HUES6 (cell line): ENCODE data around the gene ARHGAP24.

ENCODE experiments used
- H3K27ac ChIP-seq: 2 replicates; pipeline ENCODE4 v1.7.0; 2013; ENCODE audit warnings: low read depth, mild to moderate bottlenecking, low read length, inconsistent platforms
- H3K27me3 ChIP-seq: 2 replicates; pipeline ENCODE4 v1.6.1; 2013; ENCODE audit warnings: low read length; ENCODE audit not compliant: control insufficient read depth, insufficient read depth
- H3K36me3 ChIP-seq: 2 replicates; pipeline ENCODE4 v1.6.1; 2013; ENCODE audit warnings: low read length; ENCODE audit not compliant: control insufficient read depth, insufficient read depth
- H3K4me1 ChIP-seq: 2 replicates; pipeline ENCODE4 v1.6.1; 2013; ENCODE audit warnings: low read length; ENCODE audit not compliant: control insufficient read depth, insufficient read depth
- H3K4me3 ChIP-seq: 2 replicates; pipeline ENCODE4 v1.5.1; 2013; ENCODE audit warnings: low read depth, low read length
- H3K9ac ChIP-seq: one replicate; pipeline ENCODE4 v1.6.1; 2013; ENCODE audit warnings: mild to moderate bottlenecking, low read length
- H3K9me3 ChIP-seq: 2 replicates; pipeline ENCODE4 v1.6.1; 2013; ENCODE audit warnings: low read depth, low read length; ENCODE audit not compliant: control insufficient read depth, insufficient read depth

ARHGAP24 gene

DNA sequence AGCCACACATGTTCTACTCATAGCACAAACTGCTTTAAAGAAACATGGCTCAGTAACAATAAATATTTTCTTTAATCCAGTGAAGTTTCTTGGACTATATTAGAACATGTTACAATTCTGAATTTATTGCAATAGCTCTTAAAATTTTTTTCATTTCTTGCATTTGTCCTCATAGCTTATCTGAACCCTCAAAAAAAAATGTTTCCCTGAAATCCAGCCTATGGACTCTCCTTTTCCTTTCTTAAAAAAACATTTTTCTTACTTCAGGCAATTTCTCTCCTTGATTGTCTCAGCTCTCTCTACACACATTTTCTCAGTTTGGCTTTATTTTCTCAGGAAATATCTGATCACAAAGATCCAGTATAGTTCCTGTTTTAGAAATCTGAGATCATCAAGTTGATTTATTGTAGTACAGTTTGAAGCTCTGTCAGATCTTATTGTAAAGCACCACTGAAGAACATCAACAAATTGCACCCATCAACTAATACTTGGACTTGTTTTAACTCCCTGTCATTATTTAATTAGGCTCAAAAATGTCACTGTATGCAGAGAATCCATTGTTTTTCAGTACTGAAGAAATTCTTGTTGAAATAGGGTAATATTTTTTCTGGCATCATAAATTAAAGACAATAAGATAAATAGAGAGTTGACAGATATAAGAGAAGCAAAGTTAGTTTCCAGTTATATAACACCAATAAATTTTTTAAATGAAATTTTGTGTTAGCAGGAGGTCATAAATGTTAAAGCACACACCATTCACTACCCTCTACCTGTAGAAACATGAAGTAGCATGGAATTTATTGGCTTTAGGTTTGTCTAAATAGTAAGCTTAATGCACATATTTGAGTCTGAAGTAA, 317.7 kb downstream of the ARHGAP24 start:
- no peak overlapping the region for H3K27ac ChIP-seq
- H3K9ac ChIP-seq, result no peak overlapping the region
- peaks cover 3% of the 10 kb centered on the region; the same call in 1 of the 2 replicates for H3K9me3 ChIP-seq
- no peaks in the 10 kb centered on the region for H3K27me3 ChIP-seq
- H3K4me3 ChIP-seq, result no peak overlapping the region
- no peaks in the 10 kb centered on the region for H3K36me3 ChIP-seq
- no peaks in the 10 kb centered on the region for H3K4me1 ChIP-seq

DNA sequence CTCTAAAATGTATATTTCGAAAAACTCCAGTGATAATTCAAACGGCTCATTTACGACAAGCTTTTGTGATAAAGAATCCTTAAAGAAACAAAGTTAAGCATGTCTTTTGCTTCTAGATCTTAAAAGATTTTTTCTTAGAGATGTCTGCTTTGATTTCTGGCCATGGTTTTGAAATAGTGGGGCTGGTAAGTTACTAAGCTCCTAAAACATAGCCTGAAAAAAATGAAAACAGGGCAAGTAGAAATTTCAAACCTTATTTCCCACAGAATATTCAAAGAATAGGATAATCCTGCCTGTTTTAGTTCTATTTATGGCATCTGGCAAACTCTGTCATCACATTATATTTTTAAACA, 318.3 kb downstream of the ARHGAP24 start:
- no peaks in the 10 kb centered on the region for H3K27me3 ChIP-seq
- peaks cover 5% of the 10 kb centered on the region; the same call in 1 of the 2 replicates for H3K9me3 ChIP-seq
- no peaks in the 10 kb centered on the region for H3K36me3 ChIP-seq
- no peaks in the 10 kb centered on the region for H3K4me1 ChIP-seq
- no peak overlapping the region for H3K9ac ChIP-seq
- no peak overlapping the region for H3K4me3 ChIP-seq
- H3K27ac ChIP-seq, result no peak overlapping the region

DNA sequence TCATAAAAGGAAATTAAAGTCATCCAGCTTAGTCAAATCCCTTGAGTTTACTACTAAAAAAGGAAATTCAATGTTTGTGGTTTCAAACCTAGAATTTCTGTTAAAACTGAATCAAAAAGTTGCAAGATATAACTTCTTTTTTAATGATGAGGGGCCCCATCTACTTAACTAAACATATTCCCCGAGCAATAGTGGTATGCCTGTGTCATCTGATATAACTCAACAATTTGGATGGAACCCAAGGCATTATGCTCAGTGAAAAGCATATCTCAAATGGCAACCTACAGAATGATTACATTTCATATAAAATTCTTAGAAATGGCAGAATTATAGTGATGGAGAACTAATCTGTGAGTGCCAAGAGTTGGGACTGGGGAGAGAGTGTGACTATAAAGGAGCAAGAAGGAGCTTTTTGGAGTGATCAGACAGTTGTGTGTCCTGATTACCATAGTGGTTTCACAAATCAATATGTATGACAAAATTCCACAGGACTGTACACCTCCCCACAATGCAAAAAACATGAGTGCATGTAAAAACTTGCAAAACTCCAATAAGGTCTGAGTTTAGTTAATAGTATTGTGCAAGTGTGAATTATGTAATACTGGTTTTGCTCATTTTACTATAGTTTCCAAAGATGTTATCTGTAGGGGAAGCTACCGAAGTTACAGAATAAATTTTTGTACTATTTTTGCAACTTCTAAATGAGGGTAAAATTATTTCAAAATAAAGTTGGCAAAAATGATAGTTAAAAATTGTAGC, 323.2 kb downstream of the ARHGAP24 start:
- no peaks in the 10 kb centered on the region for H3K36me3 ChIP-seq
- no peaks in the 10 kb centered on the region for H3K27me3 ChIP-seq
- no peaks in the 10 kb centered on the region for H3K4me1 ChIP-seq
- H3K27ac ChIP-seq, result no peak overlapping the region
- peaks cover 10% of the 10 kb centered on the region; the same call in 1 of the 2 replicates for H3K9me3 ChIP-seq
- no peak overlapping the region for H3K4me3 ChIP-seq
- no peak overlapping the region for H3K9ac ChIP-seq

DNA sequence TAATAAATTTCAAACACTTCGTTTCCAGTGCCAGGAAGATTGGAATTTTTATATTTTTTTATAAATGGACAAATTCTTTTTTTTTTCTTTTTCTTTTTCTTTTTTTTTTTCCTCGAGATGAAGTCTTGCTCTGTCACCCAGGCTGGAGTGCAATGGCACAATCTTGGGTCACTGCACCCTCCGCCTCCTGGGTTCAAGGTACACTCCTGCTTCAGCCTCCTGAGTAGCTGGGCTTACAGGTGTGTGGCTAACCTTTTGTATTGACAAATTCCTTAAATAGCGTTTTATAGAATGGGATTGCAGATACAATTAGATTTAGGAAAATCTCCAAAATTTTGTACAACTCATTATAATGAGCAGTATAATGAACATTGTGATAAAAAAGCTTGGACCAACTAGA, 328.9 kb downstream of the ARHGAP24 start:
- H3K27ac ChIP-seq, result no peak overlapping the region
- no peaks in the 10 kb centered on the region for H3K36me3 ChIP-seq
- peaks cover 3% of the 10 kb centered on the region; the same call in 1 of the 2 replicates for H3K9me3 ChIP-seq
- no peak overlapping the region for H3K9ac ChIP-seq
- H3K4me1 ChIP-seq, result peaks cover 17% of the 10 kb centered on the region
- H3K4me3 ChIP-seq, result no peak overlapping the region
- no peaks in the 10 kb centered on the region for H3K27me3 ChIP-seq

DNA sequence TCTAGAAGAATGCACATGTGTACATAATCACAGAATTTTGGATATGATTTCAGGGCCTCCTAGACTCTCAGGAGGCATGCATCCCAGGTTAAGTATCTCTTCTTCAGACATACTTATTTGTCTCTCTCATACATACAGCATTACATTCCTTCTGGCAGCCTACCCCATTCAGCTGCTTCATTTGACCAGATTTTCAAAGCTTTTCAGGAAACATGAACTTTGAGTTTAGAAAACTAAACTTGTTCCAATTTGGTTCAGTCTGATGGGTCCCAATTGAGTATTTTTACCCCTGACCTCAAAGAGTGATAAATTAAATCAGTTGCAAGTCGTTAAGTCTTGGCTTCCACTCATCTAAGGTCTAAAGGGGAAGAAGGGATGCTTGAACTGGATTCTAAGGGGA, 330.9 kb downstream of the ARHGAP24 start:
- Histone ChIP-seq H3K9me3 (no peaks in the 10 kb centered on the region), H3K36me3 (no peaks in the 10 kb centered on the region), H3K27ac (no peak overlapping the region), H3K4me1 (peaks cover 19% of the 10 kb centered on the region), H3K27me3 (no peaks in the 10 kb centered on the region), H3K4me3 (no peak overlapping the region), H3K9ac (no peak overlapping the region)

DNA sequence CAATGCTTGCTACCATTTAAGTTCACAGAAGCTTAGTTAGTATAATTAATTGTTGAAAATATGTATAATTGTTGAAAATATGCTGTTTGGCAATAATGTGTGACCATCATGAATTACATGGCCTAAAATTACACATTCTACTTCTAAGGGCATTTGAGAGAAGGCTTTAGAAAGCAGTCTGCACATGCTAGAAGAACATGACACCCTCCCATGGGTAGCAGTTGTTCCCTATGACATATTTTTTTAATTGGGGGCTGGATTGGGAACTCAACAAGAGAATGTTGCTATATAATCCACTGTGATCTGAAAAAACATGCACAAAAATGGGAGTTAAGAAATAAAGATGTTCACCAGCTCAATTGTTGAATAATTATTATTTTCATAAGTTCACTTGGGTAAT, 331.4 kb downstream of the ARHGAP24 start:
- H3K9ac ChIP-seq, result no peak overlapping the region
- H3K36me3 ChIP-seq, result no peaks in the 10 kb centered on the region
- no peak overlapping the region for H3K27ac ChIP-seq
- no peaks in the 10 kb centered on the region for H3K27me3 ChIP-seq
- no peak overlapping the region for H3K4me3 ChIP-seq
- H3K9me3 ChIP-seq, result no peaks in the 10 kb centered on the region
- peaks cover 19% of the 10 kb centered on the region for H3K4me1 ChIP-seq

DNA sequence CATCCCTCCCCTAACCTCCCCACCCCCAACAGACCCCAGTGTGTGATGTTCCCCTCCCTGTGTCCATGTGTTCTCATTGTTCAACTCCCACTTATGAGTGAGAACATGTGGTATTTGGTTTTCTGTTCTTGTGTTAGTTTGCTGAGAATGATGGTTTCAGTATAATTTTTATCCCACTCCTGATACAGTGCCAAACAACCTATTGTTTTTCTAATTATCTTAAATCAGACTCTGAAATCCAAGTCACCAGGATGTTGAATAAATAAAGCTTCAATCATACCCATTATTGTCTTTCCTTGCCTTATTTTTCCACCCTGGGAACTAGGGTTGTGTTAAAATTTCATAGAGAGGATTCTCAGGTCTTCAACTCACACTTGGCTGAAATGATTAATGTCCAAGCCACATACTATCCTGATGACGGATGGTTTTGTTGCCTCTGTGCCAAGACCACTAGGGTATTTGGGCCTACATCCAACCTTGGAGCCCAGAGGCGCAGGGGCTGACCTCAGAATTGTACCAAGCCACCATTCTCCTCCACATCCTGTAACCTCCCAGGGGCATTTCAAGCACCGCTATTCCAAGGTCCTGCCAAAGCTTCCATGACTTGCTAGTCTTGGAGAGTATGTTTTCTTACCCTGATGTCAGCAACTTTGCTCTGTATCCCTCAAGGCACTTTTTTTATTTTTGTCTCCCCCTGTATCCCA, 332.4 kb downstream of the ARHGAP24 start:
- Histone ChIP-seq H3K9ac (no peak overlapping the region), H3K27ac (no peak overlapping the region), H3K27me3 (no peaks in the 10 kb centered on the region), H3K36me3 (no peaks in the 10 kb centered on the region), H3K9me3 (no peaks in the 10 kb centered on the region), H3K4me1 (peaks cover 19% of the 10 kb centered on the region), H3K4me3 (no peak overlapping the region)

DNA sequence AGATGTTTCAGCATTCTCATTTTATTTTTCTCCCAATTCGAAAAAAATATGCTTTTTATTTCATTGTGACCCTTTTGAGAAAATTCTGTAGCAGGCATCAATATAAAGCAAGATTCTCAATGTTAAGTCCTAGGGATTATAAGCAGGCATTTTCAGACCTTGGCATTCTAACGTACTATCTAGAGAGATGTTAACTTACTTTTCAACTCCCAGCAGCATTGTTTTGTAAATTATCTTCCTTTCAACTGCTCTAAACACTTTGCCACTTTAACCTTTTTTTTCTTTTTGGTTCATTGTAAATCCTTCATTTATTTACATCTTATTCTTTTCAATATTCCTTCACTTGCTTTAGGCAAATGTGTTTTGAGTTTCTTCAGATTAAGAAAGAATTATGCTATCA, 333.2 kb downstream of the ARHGAP24 start:
- Histone ChIP-seq H3K27me3 (no peaks in the 10 kb centered on the region), H3K27ac (no peak overlapping the region), H3K9ac (no peak overlapping the region), H3K36me3 (no peaks in the 10 kb centered on the region), H3K4me3 (no peak overlapping the region), H3K9me3 (no peaks in the 10 kb centered on the region), H3K4me1 (peaks cover 19% of the 10 kb centered on the region)

DNA sequence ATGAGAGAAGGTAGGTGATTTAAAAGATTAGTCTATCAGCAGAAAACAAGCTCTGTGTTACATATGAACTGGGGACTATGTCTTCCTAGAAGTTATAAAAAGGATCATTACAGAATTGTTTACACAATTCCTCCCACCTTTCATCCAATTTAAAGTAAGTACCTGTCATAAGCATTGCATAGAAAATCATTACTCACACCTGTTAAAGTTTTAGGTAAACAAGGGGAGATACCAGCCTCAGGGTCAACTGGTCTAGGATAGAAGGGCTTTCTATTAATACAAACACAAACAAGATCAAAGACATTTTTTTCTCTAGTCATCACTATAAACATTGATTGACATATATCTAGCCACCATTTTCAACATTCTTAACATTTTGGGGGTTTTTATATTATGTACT, 333.9 kb downstream of the ARHGAP24 start:
- H3K9ac ChIP-seq, result no peak overlapping the region
- no peaks in the 10 kb centered on the region for H3K9me3 ChIP-seq
- H3K27me3 ChIP-seq, result no peaks in the 10 kb centered on the region
- no peaks in the 10 kb centered on the region for H3K36me3 ChIP-seq
- no peak overlapping the region for H3K4me3 ChIP-seq
- peaks cover 19% of the 10 kb centered on the region for H3K4me1 ChIP-seq
- H3K27ac ChIP-seq, result no peak overlapping the region

DNA sequence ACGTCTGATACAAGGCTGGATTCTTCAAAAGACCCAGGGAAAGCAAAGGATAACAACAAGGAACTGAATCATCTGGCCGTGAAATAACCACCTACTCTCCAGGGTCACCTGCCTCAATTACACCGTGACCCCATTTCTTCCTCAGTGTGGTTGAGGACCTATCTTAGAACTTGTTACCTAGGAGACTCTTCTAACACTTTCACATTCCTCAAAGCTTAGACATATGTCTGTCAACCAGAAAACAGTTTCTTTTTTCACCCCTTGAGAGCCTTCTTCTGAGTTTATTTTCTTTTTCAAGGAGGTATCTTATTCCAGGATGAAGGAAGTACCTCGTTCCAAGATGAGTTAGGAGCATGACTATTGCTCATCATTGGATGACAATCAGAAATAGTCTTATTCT, 337.8 kb downstream of the ARHGAP24 start:
- no peaks in the 10 kb centered on the region for H3K36me3 ChIP-seq
- no peak overlapping the region for H3K27ac ChIP-seq
- no peak overlapping the region for H3K9ac ChIP-seq
- H3K4me1 ChIP-seq, result peaks cover 13% of the 10 kb centered on the region
- H3K9me3 ChIP-seq, result no peaks in the 10 kb centered on the region
- no peak overlapping the region for H3K4me3 ChIP-seq
- no peaks in the 10 kb centered on the region for H3K27me3 ChIP-seq
